SU-DHL-6 (cell line): ENCODE measurements around the gene KLK12.

Experiments
- H2AFZ ChIP-seq: fragments of 200-600 bp; sonication (generic); 2 replicates; pipeline ENCODE4 v1.6.1; 2014; ENCODE audit warnings: low read depth, mild to moderate bottlenecking, moderate library complexity, mixed read lengths, antibody characterized with exemption, low read length; ENCODE audit not compliant: severe bottlenecking
- H3F3A ChIP-seq: fragments of 200-600 bp; shearing (Covaris generic); 2 replicates; pipeline ENCODE4 v1.6.0; 2016; ENCODE audit warnings: antibody characterized with exemption, mild to moderate bottlenecking; ENCODE audit not compliant: insufficient read depth
- H3K27ac ChIP-seq: fragments of 200-600 bp; sonication (generic); 2 replicates; pipeline ENCODE4 v1.5.1; 2016; ENCODE audit warnings: low read depth, mild to moderate bottlenecking, low read length, moderate library complexity, mixed read lengths
- H3K27me3 ChIP-seq: fragments of 200-600 bp; sonication (generic), shearing (Covaris generic); 2 replicates; pipeline ENCODE4 v1.6.0; 2014; ENCODE audit warnings: mild to moderate bottlenecking, low read length
- H3K36me3 ChIP-seq: fragments of 200-600 bp; sonication (generic); 2 replicates; pipeline ENCODE4 v1.6.1; 2014; ENCODE audit warnings: mild to moderate bottlenecking, low read length, mixed read lengths
- H3K4me2 ChIP-seq: fragments of 300-600, 200-600 bp; shearing (Covaris generic), sonication (generic); 2 replicates; pipeline ENCODE4 v1.6.0; 2014; ENCODE audit warnings: low read length, low read depth, mild to moderate bottlenecking; ENCODE audit not compliant: poor library complexity, severe bottlenecking
- H3K4me3 ChIP-seq: fragments of 200-600 bp; sonication (generic); 2 replicates; pipeline ENCODE4 v1.5.1; 2014; ENCODE audit warnings: antibody characterized with exemption, low read length, mild to moderate bottlenecking, mixed read lengths; ENCODE audit not compliant: insufficient read depth, poor library complexity, severe bottlenecking
- H3K79me2 ChIP-seq: fragments of 200-600 bp; sonication (generic); 2 replicates; pipeline ENCODE4 v1.6.1; 2014; ENCODE audit warnings: mild to moderate bottlenecking, low read length, moderate library complexity; ENCODE audit not compliant: insufficient read depth
- H3K9ac ChIP-seq: fragments of 200-600 bp; sonication (generic); 2 replicates; pipeline ENCODE4 v1.7.0; 2014; ENCODE audit warnings: mild to moderate bottlenecking, low read length
- H3K9me2 ChIP-seq: fragments of 200-600 bp; sonication (generic); replicated peaks from 2 replicates; pipeline ENCODE4 v1.6.1; 2014; ENCODE audit warnings: low read length; ENCODE audit not compliant: insufficient read depth
- H3K9me3 ChIP-seq: fragments of 200-600 bp; sonication (generic); 2 replicates; pipeline ENCODE4 v1.6.1; 2014; ENCODE audit warnings: low read length, mixed read lengths; ENCODE audit not compliant: insufficient read depth
- H4K20me1 ChIP-seq: fragments of 200-600 bp; sonication (generic); 2 replicates; pipeline ENCODE4 v1.6.1; 2014; ENCODE audit warnings: low read depth, mild to moderate bottlenecking, antibody characterized with exemption, low read length, moderate library complexity, mixed read lengths
- CTCF ChIP-seq: fragments of 200-600 bp; sonication (generic); IDR thresholded peaks from one replicate; pipeline ENCODE4 v1.5.1; 2017; ENCODE audit warnings: antibody characterized with exemption, mild to moderate bottlenecking, low read length, moderate library complexity; ENCODE audit not compliant: insufficient read depth, poor library complexity, severe bottlenecking
- EZH2phosphoT487 ChIP-seq: fragments of 200-600 bp; sonication (generic), shearing (Covaris generic); conservative IDR thresholded peaks from 2 replicates; pipeline ENCODE4 v1.6.1; 2018; ENCODE audit warnings: mild to moderate bottlenecking, antibody characterized with exemption, low read length, moderate library complexity, mixed read lengths

The KLK12 gene

DNA sequence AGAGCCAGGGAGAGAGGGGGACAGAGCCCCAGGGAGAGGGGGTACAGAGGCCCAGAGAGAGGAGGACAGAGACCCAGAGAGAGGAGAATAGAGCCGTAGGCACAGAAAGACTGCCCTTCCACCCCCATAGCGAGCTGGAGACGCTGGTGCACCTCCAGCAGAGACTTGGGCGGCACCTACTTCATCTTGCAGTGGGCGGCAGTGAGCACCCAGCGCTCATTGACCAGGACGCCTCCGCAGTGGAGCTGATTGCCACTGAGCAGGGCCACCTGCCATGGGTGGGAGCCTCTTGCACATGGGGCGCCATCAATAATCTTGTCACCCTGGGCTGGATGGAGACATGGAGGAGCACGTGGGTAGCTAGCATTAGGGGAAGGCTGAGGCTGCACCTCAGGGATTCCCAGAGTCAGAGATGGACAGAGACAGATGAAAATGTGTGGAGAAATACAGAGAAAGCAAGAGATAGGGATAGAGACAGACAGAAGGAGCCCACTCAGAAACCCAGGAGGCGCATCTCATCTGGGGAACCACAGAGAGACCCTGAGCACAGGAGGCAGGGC, 53.1 kb downstream of the KLK12 start:
- Histone ChIP-seq H4K20me1 (no peaks in the 10 kb centered on the region), H3K36me3 (no peaks in the 10 kb centered on the region), H3K4me3 (no peak overlapping the region), H3K27me3 (no peaks in the 10 kb centered on the region), H3K9me3 (no peaks in the 10 kb centered on the region), H3K4me2 (no peak overlapping the region), H3K27ac (no peak overlapping the region), H3K79me2 (no peaks in the 10 kb centered on the region), H3K9me2 (no peaks in the 10 kb centered on the region), H3K9ac (no peak overlapping the region), H2AFZ (no peak overlapping the region), H3F3A (no peaks in the 10 kb centered on the region)
- TF ChIP-seq CTCF = no peak

DNA sequence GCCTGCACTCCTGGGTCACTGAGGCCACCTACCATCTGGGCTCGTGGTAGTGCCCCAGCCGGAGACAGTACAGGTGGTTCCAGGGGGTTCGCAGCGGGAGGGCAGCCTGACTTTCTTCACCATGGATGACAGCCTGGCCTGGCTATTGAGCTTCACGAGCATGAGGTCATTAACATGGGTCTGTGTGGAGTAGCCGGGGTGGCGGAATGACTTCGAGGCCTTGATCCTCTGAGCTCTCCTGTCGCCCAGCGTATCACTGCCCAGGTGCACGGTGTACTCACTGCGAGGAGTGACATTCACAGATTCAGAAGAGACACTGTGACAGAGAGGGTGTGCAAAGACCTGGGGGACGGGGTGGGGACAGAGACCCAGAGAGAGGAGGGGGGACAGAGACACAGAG, 54.6 kb downstream of the KLK12 start:
- Histone ChIP-seq H3K36me3 (no peaks in the 10 kb centered on the region), H3K27me3 (no peaks in the 10 kb centered on the region), H2AFZ (no peak overlapping the region), H3K9me3 (no peaks in the 10 kb centered on the region), H3K27ac (no peak overlapping the region), H3K4me2 (no peak overlapping the region), H4K20me1 (no peaks in the 10 kb centered on the region), H3K79me2 (no peaks in the 10 kb centered on the region), H3K9ac (no peak overlapping the region), H3K9me2 (no peaks in the 10 kb centered on the region), H3F3A (no peaks in the 10 kb centered on the region), H3K4me3 (no peak overlapping the region)
- TF ChIP-seq EZH2phosphoT487 (no peak), CTCF (no peak)

DNA sequence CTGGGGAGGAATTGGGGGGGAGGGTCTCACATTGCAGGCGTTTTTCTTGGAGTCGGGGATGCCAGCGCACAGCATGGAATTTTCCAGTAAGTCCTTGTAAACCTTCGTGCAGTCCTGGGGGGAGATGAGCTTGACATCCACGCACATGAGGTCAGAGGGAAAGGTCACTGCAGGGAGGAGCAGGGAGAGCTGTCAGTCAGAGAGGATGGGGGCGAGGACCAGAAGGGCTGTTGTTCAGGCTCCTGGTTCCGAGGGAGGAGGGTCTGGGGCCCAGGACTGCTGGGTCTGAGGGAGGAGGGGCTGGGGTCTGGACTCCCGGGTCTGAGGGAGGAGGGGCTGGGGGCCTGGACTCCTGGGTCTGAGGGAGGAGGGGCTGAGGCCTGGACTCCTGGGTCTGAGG, 55.0 kb downstream of the KLK12 start:
- Histone ChIP-seq H3K9me2 (no peaks in the 10 kb centered on the region), H3K4me3 (no peak overlapping the region), H3F3A (no peaks in the 10 kb centered on the region), H3K27me3 (no peaks in the 10 kb centered on the region), H3K4me2 (no peak overlapping the region), H3K27ac (no peak overlapping the region), H3K9ac (no peak overlapping the region), H3K9me3 (no peaks in the 10 kb centered on the region), H3K36me3 (no peaks in the 10 kb centered on the region), H2AFZ (no peak overlapping the region), H3K79me2 (no peaks in the 10 kb centered on the region), H4K20me1 (no peaks in the 10 kb centered on the region)
- TF ChIP-seq CTCF (no peak), EZH2phosphoT487 (no peak)
